Neuronal stem cell (in vitro differentiated cells): ENCODE measurements around the gene TIPIN.
"Not testable (repeated sequence)": the region's sequence is repeated elsewhere in the genome, so short reads cannot be mapped to it uniquely, and the experiment has no call there.

ENCODE experiments used
- DNase-seq: peaks from one replicate; pipeline ENCODE4 v3.0.0-alpha.2; 2013; ENCODE audit warnings: low spot score
- H2AFZ ChIP-seq: one replicate; pipeline ENCODE4 v1.6.1; 2013; ENCODE audit warnings: mild to moderate bottlenecking, low read length, inconsistent platforms
- H2AK5ac ChIP-seq: 2 replicates; pipeline ENCODE4 v1.6.1; 2013; ENCODE audit warnings: low read depth, mild to moderate bottlenecking, inconsistent platforms, low read length, moderate library complexity, mixed read lengths
- H2BK120ac ChIP-seq: 2 replicates; pipeline ENCODE4 v1.6.1; 2013; ENCODE audit warnings: low read depth, mild to moderate bottlenecking, inconsistent platforms, low read length, moderate library complexity, mixed read lengths
- H2BK12ac ChIP-seq: one replicate; pipeline ENCODE4 v1.6.1; 2013; ENCODE audit warnings: low read length, inconsistent platforms
- H2BK15ac ChIP-seq: 2 replicates; pipeline ENCODE4 v1.6.1; 2013; ENCODE audit warnings: mild to moderate bottlenecking, low read length, inconsistent platforms, mixed read lengths
- H2BK5ac ChIP-seq: one replicate; pipeline ENCODE4 v1.6.1; 2013; ENCODE audit warnings: inconsistent platforms, mild to moderate bottlenecking, low read length, moderate library complexity
- H3K14ac ChIP-seq: one replicate; pipeline ENCODE4 v1.6.1; 2013; ENCODE audit warnings: low read length, inconsistent platforms
- H3K18ac ChIP-seq: 2 replicates; pipeline ENCODE4 v1.6.1; 2013; ENCODE audit warnings: low read length, inconsistent platforms
- H3K23ac ChIP-seq: 2 replicates; pipeline ENCODE4 v1.6.1; 2013; ENCODE audit warnings: low read depth, mild to moderate bottlenecking, mixed read lengths, low read length, inconsistent platforms; ENCODE audit not compliant: poor library complexity
- H3K27ac ChIP-seq: replicated peaks from 3 replicates; pipeline ENCODE4 v1.5.1; 2013; ENCODE audit warnings: low read length, inconsistent platforms
- H3K27me3 ChIP-seq, 3 experiments: 2 replicates each; pipeline ENCODE4 v1.6.1; 2013; ENCODE audit warnings: low read length in 3 of 3, mild to moderate bottlenecking in 2 of 3, inconsistent platforms in 1 of 3, low read depth in 1 of 3, mixed read lengths in 1 of 3, moderate library complexity in 1 of 3; ENCODE audit not compliant: control insufficient read depth in 3 of 3, insufficient read depth in 3 of 3
- H3K36me3 ChIP-seq, 2 donors: replicated peaks in 1 of 2; 2 replicates each; pipeline ENCODE4 v1.6.1; 2013; ENCODE audit warnings: low read length in 2 of 2; ENCODE audit not compliant: control insufficient read depth in 2 of 2, insufficient read depth in 2 of 2
- H3K4ac ChIP-seq: 2 replicates; pipeline ENCODE4 v1.6.1; 2013; ENCODE audit warnings: inconsistent platforms, mild to moderate bottlenecking, low read length, moderate library complexity
- H3K4me1 ChIP-seq, 2 donors: 1 replicate in 1 of 2; 2 replicates in 1 of 2; pipeline ENCODE4 v1.6.1; 2013; ENCODE audit warnings: low read length in 2 of 2, low read depth in 1 of 2; ENCODE audit not compliant: control insufficient read depth in 2 of 2, insufficient read depth in 1 of 2
- H3K4me2 ChIP-seq: one replicate; pipeline ENCODE4 v1.6.1; 2013; ENCODE audit warnings: mild to moderate bottlenecking, low read length, inconsistent platforms; ENCODE audit not compliant: insufficient read depth, poor library complexity, severe bottlenecking
- H3K4me3 ChIP-seq, 2 donors: 2 replicates each; pipeline ENCODE4 v1.5.1; 2013; ENCODE audit warnings: low read length in 2 of 2, mild to moderate bottlenecking in 2 of 2, inconsistent platforms in 1 of 2, moderate library complexity in 1 of 2
- H3K79me1 ChIP-seq: one replicate; pipeline ENCODE4 v1.6.1; 2013; ENCODE audit warnings: low read depth, mild to moderate bottlenecking, inconsistent platforms, low read length, moderate library complexity
- H3K9ac ChIP-seq: one replicate; pipeline ENCODE4 v1.6.1; 2013; ENCODE audit warnings: mild to moderate bottlenecking, low read depth, low read length, inconsistent platforms; ENCODE audit not compliant: poor library complexity
- H3K9me3 ChIP-seq, 2 donors: replicated peaks in 1 of 2; 2 replicates each; pipeline versions ENCODE3 to v1.6.1; 2013; ENCODE audit warnings: low read length in 2 of 2, mild to moderate bottlenecking in 2 of 2, inconsistent platforms in 1 of 2, low read depth in 1 of 2, mixed read lengths in 1 of 2, moderate library complexity in 1 of 2; ENCODE audit not compliant: control insufficient read depth in 2 of 2, insufficient read depth in 1 of 2
- H4K8ac ChIP-seq: one replicate; pipeline ENCODE4 v1.6.1; 2013; ENCODE audit warnings: low read depth, mild to moderate bottlenecking, inconsistent platforms, low read length, moderate library complexity
- H4K91ac ChIP-seq: one replicate; pipeline ENCODE4 v1.6.1; 2013; ENCODE audit warnings: low read length, low read depth, mild to moderate bottlenecking, inconsistent platforms; ENCODE audit not compliant: poor library complexity
- WGBS, 2 donors: extraction: QIAGEN DNeasy Blood & Tissue Kit; methylation state at CpG; one replicate each; pipeline ENCODE4 v1.1.7; 2013; ENCODE audit warnings: missing lambda C conversion rate in 2 of 2, mixed read lengths in 1 of 2; ENCODE audit not compliant: insufficient read length in 2 of 2, insufficient replicate concordance in 1 of 2; ENCODE audit errors: extremely low coverage in 2 of 2; 5-methylcytosine and 5-hydroxymethylcytosine counted together

TIPIN gene

GRCh38 chr15:66386204-66387123 is 30.0 kb upstream of the TIPIN start, which contains the start of gene MAP2K1:
Gene MAP2K1, plus strand, starts transcription at chr15:66386912. Its CDS starts 436 bp downstream, at chr15:66387348.
- Histone ChIP-seq H2BK120ac (no peak within 1 kb of the TSS), H3K9me3 (no peaks in the 10 kb centered on the region), H3K18ac (peak within 1 kb of the TSS; percentile 87), H2AK5ac (peak within 1 kb of the TSS; percentile 15), H3K14ac (no peak within 1 kb of the TSS), H3K27ac (peak within 1 kb of the TSS; percentile 82), H2BK12ac (no peak within 1 kb of the TSS), H3K27me3 (no peaks in the 10 kb centered on the region), H3K36me3 (peaks cover 1 to 25% of the 10 kb centered on the region in 2 donors), H3K9ac (peak within 1 kb of the TSS; percentile 93), H2AFZ (peak within 1 kb of the TSS; percentile 92), H2BK15ac (peak within 1 kb of the TSS; percentile 91), H3K4me1 (peaks cover 2 to 8% of the 10 kb centered on the region in 2 donors), H3K79me1 (peaks cover 7% of the 10 kb centered on the region), H3K4me3 (peak within 1 kb of the TSS; percentile 68 to 96), H3K23ac (peak within 1 kb of the TSS; percentile 85), H3K4me2 (peak within 1 kb of the TSS; percentile 89), H4K91ac (no peak within 1 kb of the TSS), H3K4ac (no peak within 1 kb of the TSS), H4K8ac (no peak within 1 kb of the TSS), H2BK5ac (peak within 1 kb of the TSS; percentile 82)
- WGBS, 2 donors = no CpG with 5 or more reads among the region's 69 CpGs
- DNase-seq = peak; percentile 95

- not testable (repeated sequence) for H3K79me1 ChIP-seq, H2BK120ac ChIP-seq, DNase-seq, H2BK12ac ChIP-seq, H3K23ac ChIP-seq, H2AK5ac ChIP-seq, H3K18ac ChIP-seq, H3K14ac ChIP-seq, H3K4me3 ChIP-seq, H4K91ac ChIP-seq, H3K36me3 ChIP-seq, H2BK5ac ChIP-seq, H4K8ac ChIP-seq, H3K4me1 ChIP-seq, H2AFZ ChIP-seq, H3K27me3 ChIP-seq, H2BK15ac ChIP-seq, H3K4me2 ChIP-seq, H3K9ac ChIP-seq, H3K27ac ChIP-seq, H3K4ac ChIP-seq, H3K9me3 ChIP-seq
- WGBS, 2 donors = no CpG with 5 or more reads among the region's 2 CpGs
These were observed 24.9 kb upstream of the TIPIN start for GRCh38 chr15:66381376-66381775.

- Histone ChIP-seq H3K27me3 (no peaks in the 10 kb centered on the region), H3K4ac (no peak overlapping the region), H3K9ac (no peak overlapping the region), H3K36me3 (no peaks in the 10 kb centered on the region), H4K91ac (no peak overlapping the region), H3K4me2 (no peak overlapping the region), H2BK15ac (no peak overlapping the region), H2AFZ (no peak overlapping the region), H4K8ac (no peak overlapping the region), H3K79me1 (no peaks in the 10 kb centered on the region), H3K4me1 (no peaks in the 10 kb centered on the region), H3K27ac (no peak overlapping the region), H3K4me3 (no peak overlapping the region), H2BK120ac (no peak overlapping the region), H3K18ac (no peak overlapping the region), H3K14ac (no peak overlapping the region), H3K23ac (no peak overlapping the region), H2BK12ac (no peak overlapping the region), H2AK5ac (no peak overlapping the region), H2BK5ac (no peak overlapping the region), H3K9me3 (peaks cover 0 to 5% of the 10 kb centered on the region in 2 donors)
- no CpG with 5 or more reads among the region's 7 CpGs for WGBS, 2 donors
- DNase-seq = no peak
These were observed 22.4 kb upstream of the TIPIN start for GRCh38 chr15:66378814-66379430.

GRCh38 chr15:66374179-66374578 is 17.7 kb upstream of the TIPIN start:
- Histone ChIP-seq H2BK120ac (no peak overlapping the region), H2BK12ac (no peak overlapping the region), H3K4me3 (no peak overlapping the region), H2AK5ac (no peak overlapping the region), H2BK5ac (no peak overlapping the region), H3K4me1 (no peaks in the 10 kb centered on the region), H3K14ac (no peak overlapping the region), H3K23ac (no peak overlapping the region), H2AFZ (no peak overlapping the region), H3K36me3 (no peaks in the 10 kb centered on the region), H3K4ac (no peak overlapping the region), H3K9ac (no peak overlapping the region), H2BK15ac (no peak overlapping the region), H3K4me2 (no peak overlapping the region), H3K27ac (no peak overlapping the region), H4K8ac (no peak overlapping the region), H3K18ac (no peak overlapping the region), H3K79me1 (no peaks in the 10 kb centered on the region), H4K91ac (no peak overlapping the region), H3K9me3 (peaks cover 0 to 5% of the 10 kb centered on the region in 2 donors), H3K27me3 (no peaks in the 10 kb centered on the region)
- WGBS, 2 donors = no CpG with 5 or more reads among the region's 4 CpGs
- no peak for DNase-seq
